Measurements from ENCODE around the gene SPP1.
"Not testable (repeated sequence)": the region's sequence is repeated elsewhere in the genome, so short reads cannot be mapped to it uniquely, and the experiment has no call there.

Gene SPP1

DNA sequence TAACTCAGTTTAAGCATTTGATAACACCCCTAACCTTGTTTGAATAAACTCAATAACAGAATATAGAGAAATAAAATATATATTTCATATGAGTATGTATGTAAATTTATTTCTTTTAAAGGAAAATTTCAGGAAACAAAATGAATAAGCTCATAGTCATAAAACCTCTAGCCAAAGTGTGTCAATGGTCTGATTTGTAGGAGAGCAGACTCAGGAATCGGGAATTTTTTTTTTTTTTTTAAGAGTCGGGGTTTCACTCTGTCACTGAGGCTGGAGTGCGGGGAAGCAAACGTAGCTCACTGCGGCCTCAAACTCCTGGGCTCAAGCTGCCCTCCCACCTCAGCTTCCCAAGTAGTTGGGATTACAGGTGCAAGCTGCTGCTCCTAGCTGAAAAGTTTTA lies 34.4 kb downstream of the SPP1 start:
- in situ Hi-C loops (cut with HindIII; ENCODE audit: low pct_ligation_motif_present, low pct_unique_long_range_greater_than_20kb, low sequenced_read_pairs), result no loop called here
- no peak for DNase-seq

DNA sequence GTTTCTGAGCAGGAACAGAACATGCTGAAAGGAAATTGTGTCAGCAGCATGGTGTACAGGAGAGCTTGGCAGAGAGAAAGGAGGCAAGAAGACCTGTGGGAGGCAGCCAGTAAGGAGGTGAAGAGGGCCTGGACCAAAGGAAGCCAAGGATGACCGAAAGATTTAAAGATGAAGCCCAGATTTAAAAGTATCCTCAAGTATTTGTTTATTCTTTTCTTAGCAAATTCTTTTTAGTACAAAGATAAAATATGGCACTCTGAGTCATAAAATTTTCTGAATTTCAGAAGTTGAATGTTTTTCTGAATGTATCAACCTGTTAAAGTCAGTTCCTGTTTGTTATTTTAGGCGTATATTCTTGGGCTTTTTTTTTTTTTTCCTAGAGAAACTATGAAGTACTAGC lies 35.5 kb downstream of the SPP1 start:
- in situ Hi-C loops (cut with HindIII; ENCODE audit: low pct_ligation_motif_present, low pct_unique_long_range_greater_than_20kb, low sequenced_read_pairs), result no loop called here
- no peak for DNase-seq

GRCh38 chr4:88012647-88013046 lies 37.1 kb downstream of the SPP1 start:
- in situ Hi-C loops (cut with HindIII; ENCODE audit: low pct_ligation_motif_present, low pct_unique_long_range_greater_than_20kb, low sequenced_read_pairs), result no loop called here
- DNase-seq, result no peak

GRCh38 chr4:88014386-88014905 lies 38.9 kb downstream of the SPP1 start:
- in situ Hi-C loops (cut with HindIII; ENCODE audit: low pct_ligation_motif_present, low pct_unique_long_range_greater_than_20kb, low sequenced_read_pairs), result no loop called here
- no peak for DNase-seq

GRCh38 chr4:88015659-88016295 lies 40.3 kb downstream of the SPP1 start:
- peak; percentile 57 for DNase-seq
- in situ Hi-C loops (cut with HindIII; ENCODE audit: low pct_ligation_motif_present, low pct_unique_long_range_greater_than_20kb, low sequenced_read_pairs), result no loop called here

- DNase-seq, result peak; percentile 92
- in situ Hi-C loops (cut with HindIII; ENCODE audit: low pct_ligation_motif_present, low pct_unique_long_range_greater_than_20kb, low sequenced_read_pairs), result no loop called here
Observed at GRCh38 chr4:88017516-88018297, 42.2 kb downstream of the SPP1 start.

DNA sequence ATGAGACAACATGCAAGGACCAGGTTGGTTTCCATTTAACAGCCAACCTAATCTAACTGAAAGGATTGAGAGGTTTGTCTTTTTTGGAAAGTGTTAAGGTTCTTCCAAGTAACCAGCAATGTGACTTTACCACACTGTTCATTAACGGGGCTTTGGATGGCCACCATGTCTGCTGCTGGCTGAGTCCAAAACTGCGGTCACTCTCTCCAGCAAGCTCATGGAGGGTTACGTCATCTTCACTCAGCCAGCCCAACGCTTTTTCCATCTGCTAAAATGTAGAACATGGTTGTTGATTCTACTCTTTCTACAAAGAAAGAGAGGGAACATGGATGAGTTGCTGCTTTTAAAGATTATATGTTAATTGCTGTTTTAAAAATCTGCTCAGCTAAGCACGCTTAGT lies 43.0 kb downstream of the SPP1 start:
- in situ Hi-C loops (cut with HindIII; ENCODE audit: low pct_ligation_motif_present, low pct_unique_long_range_greater_than_20kb, low sequenced_read_pairs), result no loop called here
- peak; percentile 82 for DNase-seq

DNA sequence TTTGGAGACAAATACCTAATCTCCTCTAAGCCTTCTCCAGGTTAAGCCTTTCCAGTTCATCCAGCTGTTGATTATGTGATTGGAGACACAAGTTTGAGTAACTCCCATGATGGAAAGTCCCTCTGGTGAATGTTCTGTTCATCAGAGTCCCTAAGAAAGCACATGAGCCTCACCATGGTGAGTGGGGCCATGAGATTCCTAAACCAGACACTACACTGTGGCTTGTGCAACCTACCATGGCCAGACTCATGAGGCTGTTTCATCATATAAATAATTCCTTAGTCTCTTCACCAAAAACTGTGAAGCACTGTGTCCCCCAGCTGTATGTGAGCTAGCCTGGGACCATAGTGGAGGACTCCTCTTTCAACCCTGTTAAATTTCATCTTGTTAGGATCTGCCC lies 46.3 kb downstream of the SPP1 start:
- no peak for DNase-seq
- in situ Hi-C loops (cut with HindIII; ENCODE audit: low pct_ligation_motif_present, low pct_unique_long_range_greater_than_20kb, low sequenced_read_pairs), result no loop called here

DNA sequence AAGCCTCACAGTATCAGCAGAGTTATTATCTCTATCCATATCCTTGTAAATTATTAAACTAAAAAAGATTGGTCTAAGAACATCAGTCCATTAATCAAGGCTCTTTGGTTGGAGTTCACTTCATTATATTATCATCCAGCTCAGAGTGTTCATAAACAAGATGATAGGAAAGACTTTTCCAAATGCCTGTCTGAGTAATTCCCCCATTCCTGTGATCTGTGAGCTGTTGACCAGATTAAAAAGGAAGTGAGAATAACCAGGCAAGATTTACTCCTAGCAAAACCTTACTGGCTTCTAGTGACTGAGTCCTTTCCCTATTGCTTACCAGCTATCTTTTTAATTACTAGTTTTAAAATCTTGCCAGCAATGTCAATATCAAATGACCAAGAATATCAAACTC lies 46.8 kb downstream of the SPP1 start:
- no peak for DNase-seq
- in situ Hi-C loops (cut with HindIII; ENCODE audit: low pct_ligation_motif_present, low pct_unique_long_range_greater_than_20kb, low sequenced_read_pairs), result no loop called here

- in situ Hi-C loops (cut with HindIII; ENCODE audit: low pct_ligation_motif_present, low pct_unique_long_range_greater_than_20kb, low sequenced_read_pairs); DNase-seq: not testable (repeated sequence)
Observed at GRCh38 chr4:88025868-88026661, 50.6 kb downstream of the SPP1 start.

GRCh38 chr4:88027611-88028608 lies 52.4 kb downstream of the SPP1 start:
- in situ Hi-C loops (cut with HindIII; ENCODE audit: low pct_ligation_motif_present, low pct_unique_long_range_greater_than_20kb, low sequenced_read_pairs), result no loop called here
- no peak for DNase-seq

DNA sequence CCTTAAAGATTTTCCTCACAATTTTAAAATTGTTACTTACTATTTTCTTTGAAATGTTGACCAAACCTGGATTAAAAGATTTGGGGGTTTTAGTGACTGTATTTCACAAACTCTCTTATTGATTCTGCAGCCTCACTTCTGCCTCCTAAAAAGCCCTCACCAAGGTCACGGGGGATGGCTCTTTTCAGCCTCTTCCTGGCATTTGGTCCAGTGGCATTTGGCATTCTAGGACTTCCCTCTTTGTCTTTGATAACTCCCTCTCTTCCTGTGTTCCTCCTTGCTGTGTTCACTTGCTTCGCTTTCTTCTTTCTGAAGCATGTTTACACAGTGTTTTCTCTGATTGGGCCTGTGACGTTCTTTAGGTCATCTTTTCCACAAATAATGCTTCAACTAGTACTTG lies 53.4 kb downstream of the SPP1 start:
- no peak for DNase-seq
- in situ Hi-C loops (cut with HindIII; ENCODE audit: low pct_ligation_motif_present, low pct_unique_long_range_greater_than_20kb, low sequenced_read_pairs), result no loop called here

DNA sequence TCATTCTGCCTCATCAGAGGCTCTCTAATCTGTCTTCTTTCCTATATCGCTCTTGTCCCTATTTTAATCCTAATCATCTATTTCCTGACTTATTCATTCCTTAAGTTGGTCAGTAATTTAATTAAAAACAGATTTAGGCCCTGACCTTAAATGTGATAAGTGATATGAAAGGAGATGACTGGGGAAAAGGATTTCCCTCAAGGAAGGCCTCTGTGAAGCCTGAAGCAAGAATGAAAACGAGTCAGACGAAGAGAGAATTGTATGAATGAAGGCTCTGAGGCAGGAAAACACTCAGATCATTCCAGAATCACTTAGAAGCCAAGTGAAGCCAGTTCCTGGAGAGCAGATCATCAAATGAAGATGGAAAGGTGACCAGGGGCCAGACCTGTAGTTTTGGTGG lies 54.0 kb downstream of the SPP1 start:
- in situ Hi-C loops (cut with HindIII; ENCODE audit: low pct_ligation_motif_present, low pct_unique_long_range_greater_than_20kb, low sequenced_read_pairs), result no loop called here
- no peak for DNase-seq

GRCh38 chr4:88030565-88031310 lies 55.2 kb downstream of the SPP1 start:
- in situ Hi-C loops (cut with HindIII; ENCODE audit: low pct_ligation_motif_present, low pct_unique_long_range_greater_than_20kb, low sequenced_read_pairs), result no loop called here
- DNase-seq, result no peak
